ENCODE data around the gene RAB3GAP2.

GRCh38 chr1:220225957-220226356 lies 46.3 kb downstream of the RAB3GAP2 start:
- TF ChIP-seq POLR2AphosphoS5 (IDR thresholded peaks at IDR 0.05; ENCODE audit: low read depth, low read length) (no peak), PAX5 (IDR thresholded peaks at IDR 0.05; ENCODE audit: insufficient read depth, low read length, severe bottlenecking) (no peak), POLR2A (IDR thresholded peaks at IDR 0.05; ENCODE audit: low read depth, low read length) (no peak), SPI1 (IDR thresholded peaks at IDR 0.05; ENCODE audit: low read depth, low read length) (no peak), POU2F2 (IDR thresholded peaks at IDR 0.05; ENCODE audit: low read depth, low read length) (no peak)
